Trophoblast cell (in vitro differentiated cells and primary cell): ENCODE results near the gene ATG2B.
A peak's percentile ranks its signal among the peaks of the same experiment; 100 is the strongest.
"Not testable (repeated sequence)": the region's sequence is repeated elsewhere in the genome, so short reads cannot be mapped to it uniquely, and the experiment has no call there.

Experiments used
- DNase-seq, 2 donors: peaks; one replicate each; pipeline ENCODE4 v3.0.0-alpha.2; 2016
- H2AFZ ChIP-seq: 2 replicates; pipeline ENCODE4 v1.6.1; 2013; ENCODE audit warnings: low read length, moderate library complexity, mild to moderate bottlenecking; ENCODE audit not compliant: insufficient read depth, poor library complexity
- H2AK5ac ChIP-seq: 2 replicates; pipeline ENCODE4 v1.6.1; 2013; ENCODE audit warnings: mild to moderate bottlenecking, low read length
- H2BK120ac ChIP-seq: 2 replicates; pipeline ENCODE4 v1.6.1; 2013; ENCODE audit warnings: low read length, mild to moderate bottlenecking, moderate library complexity; ENCODE audit not compliant: insufficient read depth, poor library complexity
- H2BK12ac ChIP-seq: 2 replicates; pipeline ENCODE4 v1.6.1; 2013; ENCODE audit warnings: mild to moderate bottlenecking, low read length, moderate library complexity
- H2BK5ac ChIP-seq: 2 replicates; pipeline ENCODE4 v1.6.1; 2013; ENCODE audit warnings: low read length, low read depth, moderate library complexity, mild to moderate bottlenecking; ENCODE audit not compliant: poor library complexity
- H3K14ac ChIP-seq: 2 replicates; pipeline ENCODE4 v1.6.1; 2013; ENCODE audit warnings: mild to moderate bottlenecking, low read length
- H3K18ac ChIP-seq: 2 replicates; pipeline ENCODE4 v1.6.1; 2013; ENCODE audit warnings: mild to moderate bottlenecking, low read length
- H3K23ac ChIP-seq: 2 replicates; pipeline ENCODE4 v1.6.1; 2013; ENCODE audit warnings: low read length
- H3K27ac ChIP-seq: 2 replicates; pipeline ENCODE4 v1.5.1; 2013; ENCODE audit warnings: low read depth, mild to moderate bottlenecking, inconsistent platforms, low read length, moderate library complexity
- H3K27me3 ChIP-seq: 2 replicates; pipeline ENCODE4 v1.6.1; 2013; ENCODE audit warnings: inconsistent platforms, mild to moderate bottlenecking, low read length, moderate library complexity; ENCODE audit not compliant: insufficient read depth
- H3K36me3 ChIP-seq, 2 experiments: 1 replicate in 1 of 2; 2 replicates in 1 of 2; pipeline ENCODE4 v1.6.1; 2013; ENCODE audit warnings: low read length in 2 of 2, mild to moderate bottlenecking in 2 of 2, moderate library complexity in 1 of 2; ENCODE audit not compliant: insufficient read depth in 2 of 2, control insufficient read depth in 1 of 2
- H3K4ac ChIP-seq: 2 replicates; pipeline ENCODE4 v1.6.1; 2013; ENCODE audit warnings: low read depth, mild to moderate bottlenecking, low read length, moderate library complexity
- H3K4me1 ChIP-seq, 2 experiments: 1 replicate in 1 of 2; 2 replicates in 1 of 2; pipeline ENCODE4 v1.6.1; 2013; ENCODE audit warnings: low read length in 2 of 2, mild to moderate bottlenecking in 2 of 2, moderate library complexity in 1 of 2; ENCODE audit not compliant: insufficient read depth in 2 of 2, control insufficient read depth in 1 of 2
- H3K4me2 ChIP-seq: 2 replicates; pipeline ENCODE4 v1.6.1; 2013; ENCODE audit warnings: inconsistent platforms, mild to moderate bottlenecking, low read length, moderate library complexity
- H3K4me3 ChIP-seq: 2 replicates; pipeline ENCODE4 v1.5.1; 2013; ENCODE audit warnings: mild to moderate bottlenecking, low read depth, low read length, inconsistent platforms
- H3K79me1 ChIP-seq: one replicate; pipeline ENCODE4 v1.6.1; 2013; ENCODE audit warnings: low read length
- H3K79me2 ChIP-seq: 2 replicates; pipeline ENCODE4 v1.6.1; 2013; ENCODE audit warnings: low read length, mild to moderate bottlenecking; ENCODE audit not compliant: control insufficient read depth, insufficient read depth, poor library complexity
- H3K9ac ChIP-seq: 2 replicates; pipeline ENCODE4 v1.6.1; 2013; ENCODE audit warnings: mild to moderate bottlenecking, low read length
- H3K9me3 ChIP-seq: 2 replicates; pipeline ENCODE4 v1.6.1; 2013; ENCODE audit warnings: low read depth, mild to moderate bottlenecking, control low read depth, inconsistent platforms, low read length; ENCODE audit not compliant: insufficient read depth
- H4K12ac ChIP-seq: 2 replicates; pipeline ENCODE4 v1.6.1; 2013; ENCODE audit warnings: low read depth, mild to moderate bottlenecking, low read length, moderate library complexity
- H4K8ac ChIP-seq: 2 replicates; pipeline ENCODE4 v1.6.1; 2013; ENCODE audit warnings: low read depth, mild to moderate bottlenecking, low read length, moderate library complexity
- H4K91ac ChIP-seq: one replicate; pipeline ENCODE4 v1.6.1; 2013; ENCODE audit warnings: low read depth, mild to moderate bottlenecking, low read length, moderate library complexity
- WGBS: extraction: QIAGEN DNeasy Blood & Tissue Kit; methylation state at CpG from one replicate; pipeline ENCODE4 v1.1.7; 2013; ENCODE audit warnings: missing lambda C conversion rate; ENCODE audit not compliant: insufficient read length, insufficient coverage; ENCODE audit errors: extremely low coverage; 5-methylcytosine and 5-hydroxymethylcytosine counted together

The ATG2B gene

DNA sequence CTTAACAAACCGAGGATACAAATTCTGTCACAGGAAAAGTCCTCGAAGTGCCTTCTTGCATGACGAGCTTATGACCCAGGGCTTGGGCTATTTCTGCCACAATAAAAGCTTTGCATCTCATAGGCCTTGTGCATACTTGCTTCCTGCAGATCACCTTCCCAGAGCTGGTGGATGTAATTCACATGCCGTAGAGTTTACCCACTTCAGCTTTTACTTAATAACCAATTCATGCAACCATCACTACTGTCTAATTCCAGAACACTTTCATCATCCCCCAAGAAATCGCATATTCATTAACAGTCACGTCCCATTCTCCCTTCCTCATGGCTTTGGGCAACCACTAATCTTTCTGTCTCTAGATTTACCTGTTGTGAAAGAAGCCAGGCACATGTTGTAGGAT is 116.1 kb downstream of the ATG2B start:
- no peak overlapping the region for H3K4me3 ChIP-seq
- no peak overlapping the region for H3K18ac ChIP-seq
- no peaks in the 10 kb centered on the region for H3K27me3 ChIP-seq
- H3K79me2 ChIP-seq, result peaks cover 1% of the 10 kb centered on the region
- no peak overlapping the region for H3K23ac ChIP-seq
- H3K9me3 ChIP-seq, result peaks cover 4% of the 10 kb centered on the region
- H2BK120ac ChIP-seq, result peak overlapping the region; percentile 37
- no peak overlapping the region for H2AK5ac ChIP-seq
- H4K12ac ChIP-seq, result no peak overlapping the region
- H3K9ac ChIP-seq, result no peak overlapping the region
- peaks cover 7 to 10% of the 10 kb centered on the region in 2 experiments for H3K36me3 ChIP-seq
- H3K14ac ChIP-seq, result peak overlapping the region; percentile 4
- H3K79me1 ChIP-seq, result peaks cover 23% of the 10 kb centered on the region
- H2BK12ac ChIP-seq, result peak overlapping the region; percentile 34
- DNase-seq, result peak in 1 of 2 donors; percentile 12
- H3K4ac ChIP-seq, result no peak overlapping the region
- H3K4me2 ChIP-seq, result no peak overlapping the region
- peaks cover 25% of the 10 kb centered on the region in 2 experiments for H3K4me1 ChIP-seq
- peak overlapping the region; percentile 24 for H4K8ac ChIP-seq
- no CpG with 5 or more reads among the region's 6 CpGs for WGBS
- H2BK5ac ChIP-seq, result peak overlapping the region; percentile 52
- H2AFZ ChIP-seq, result no peak overlapping the region
- H4K91ac ChIP-seq, result peak overlapping the region; percentile 73
- H3K27ac ChIP-seq, result peak overlapping the region; percentile 18

DNA sequence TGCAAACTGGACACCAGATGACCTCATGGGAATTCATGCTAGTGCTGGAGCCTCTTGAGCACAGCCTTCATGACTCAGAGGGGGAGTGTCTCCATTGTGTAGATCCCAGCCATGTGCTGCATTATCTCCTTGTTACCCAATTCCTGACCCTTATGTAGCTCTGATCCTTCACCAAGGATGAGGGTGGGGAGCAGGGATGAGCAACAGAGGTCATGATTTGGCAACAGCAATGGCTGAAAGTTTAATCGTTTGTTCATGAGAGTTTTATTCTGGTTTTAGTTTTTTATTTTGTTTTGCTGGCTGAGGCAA is 116.6 kb downstream of the ATG2B start:
- DNase-seq, result peak; percentile 71 to 89
- no peak overlapping the region for H4K12ac ChIP-seq
- H3K79me2 ChIP-seq, result no peaks in the 10 kb centered on the region
- no peak overlapping the region for H3K18ac ChIP-seq
- H3K27ac ChIP-seq, result peak overlapping the region; percentile 84
- no peak overlapping the region for H3K9ac ChIP-seq
- peaks cover 19% of the 10 kb centered on the region for H3K79me1 ChIP-seq
- H3K27me3 ChIP-seq, result no peaks in the 10 kb centered on the region
- H4K91ac ChIP-seq, result peak overlapping the region; percentile 73
- H3K9me3 ChIP-seq, result peaks cover 4% of the 10 kb centered on the region
- no peak overlapping the region for H2AFZ ChIP-seq
- H2AK5ac ChIP-seq, result no peak overlapping the region
- H3K4ac ChIP-seq, result no peak overlapping the region
- H3K36me3 ChIP-seq, result peaks cover 9 to 16% of the 10 kb centered on the region in 2 experiments
- H3K14ac ChIP-seq, result no peak overlapping the region
- peaks cover 23 to 25% of the 10 kb centered on the region in 2 experiments for H3K4me1 ChIP-seq
- H3K23ac ChIP-seq, result no peak overlapping the region
- no peak overlapping the region for H2BK12ac ChIP-seq
- H3K4me3 ChIP-seq, result no peak overlapping the region
- H4K8ac ChIP-seq, result no peak overlapping the region
- H2BK120ac ChIP-seq, result no peak overlapping the region
- H2BK5ac ChIP-seq, result peak overlapping the region; percentile 52
- H3K4me2 ChIP-seq, result no peak overlapping the region
- no CpG with 5 or more reads among the region's 1 CpG for WGBS

DNA sequence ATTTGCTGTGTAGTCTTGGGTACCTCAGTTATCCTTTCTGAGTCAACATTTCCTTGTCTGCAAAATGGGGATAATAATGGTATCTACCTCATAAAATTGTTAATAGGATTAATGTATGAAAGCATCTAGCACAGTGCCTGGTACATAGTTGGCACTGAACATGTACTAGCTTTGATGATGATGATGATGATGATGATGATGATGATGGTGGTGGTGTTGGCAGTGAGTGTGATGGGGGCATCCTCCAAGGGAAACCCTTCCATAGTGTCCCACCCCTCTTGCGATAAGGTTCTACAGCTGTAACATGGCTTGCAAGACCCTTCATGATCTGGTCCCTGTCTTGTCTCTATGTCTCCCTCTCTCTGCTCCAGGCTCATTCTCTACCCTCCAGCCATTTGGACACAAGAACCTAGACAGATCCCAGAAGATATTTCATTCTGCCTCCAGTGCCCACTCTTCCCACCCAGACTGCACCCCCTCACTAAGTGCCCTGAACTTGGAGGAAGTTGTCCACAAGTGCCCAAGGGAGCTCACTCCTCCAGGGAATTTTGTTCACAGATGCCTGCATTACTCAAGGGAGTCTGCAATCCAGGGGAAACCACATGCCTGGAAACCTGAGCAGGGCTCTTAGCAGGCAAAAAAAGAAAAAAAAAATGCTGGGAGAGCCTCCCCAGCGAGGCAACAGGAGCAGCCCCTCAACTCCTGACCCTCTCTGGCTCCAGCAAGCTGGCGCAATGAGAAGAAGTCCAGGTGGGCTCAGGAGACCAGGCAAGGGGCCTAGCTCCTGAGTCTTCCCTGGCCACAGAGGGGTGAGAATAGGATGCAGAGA is 117.2 kb downstream of the ATG2B start:
- H3K36me3 ChIP-seq, result peaks cover 15 to 22% of the 10 kb centered on the region in 2 experiments
- H2BK5ac ChIP-seq, result peak overlapping the region; percentile 5
- no peak overlapping the region for H2AK5ac ChIP-seq
- no peaks in the 10 kb centered on the region for H3K79me2 ChIP-seq
- no peak overlapping the region for H3K18ac ChIP-seq
- no peak overlapping the region for H3K14ac ChIP-seq
- H4K91ac ChIP-seq, result peak overlapping the region; percentile 20
- peaks cover 23 to 25% of the 10 kb centered on the region in 2 experiments for H3K4me1 ChIP-seq
- H2AFZ ChIP-seq, result no peak overlapping the region
- H3K27me3 ChIP-seq, result no peaks in the 10 kb centered on the region
- peak overlapping the region; percentile 84 for H3K27ac ChIP-seq
- no CpG with 5 or more reads among the region's 3 CpGs for WGBS
- peaks cover 5% of the 10 kb centered on the region for H3K9me3 ChIP-seq
- no peak overlapping the region for H3K4ac ChIP-seq
- DNase-seq, result peak in 1 of 2 donors; percentile 4
- H4K12ac ChIP-seq, result no peak overlapping the region
- no peak overlapping the region for H3K9ac ChIP-seq
- no peak overlapping the region for H3K4me3 ChIP-seq
- peak overlapping the region; percentile 2 for H2BK12ac ChIP-seq
- H3K4me2 ChIP-seq, result no peak overlapping the region
- H2BK120ac ChIP-seq, result peak overlapping the region; percentile 14
- H3K23ac ChIP-seq, result no peak overlapping the region
- peak overlapping the region; percentile 2 for H4K8ac ChIP-seq
- peaks cover 16% of the 10 kb centered on the region for H3K79me1 ChIP-seq

DNA sequence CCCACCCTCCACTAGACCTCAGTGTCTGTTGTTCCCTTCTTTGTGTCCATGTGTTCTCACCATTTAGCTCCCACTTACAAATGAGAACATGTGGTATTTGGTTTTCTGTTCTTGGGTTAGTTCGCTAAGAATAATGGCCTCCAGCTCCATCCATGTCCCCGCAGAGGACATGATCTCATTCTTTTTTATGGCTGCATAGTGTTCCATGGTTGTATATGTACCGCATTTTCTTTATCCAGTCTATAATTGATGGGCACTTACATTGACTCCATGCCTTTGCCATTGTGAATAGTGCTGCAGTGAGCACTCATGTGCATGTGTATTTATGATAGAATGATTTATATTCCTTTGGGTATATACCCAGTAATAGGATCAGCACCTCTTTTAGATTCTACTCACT is 118.1 kb downstream of the ATG2B start:
- not testable (repeated sequence) for DNase-seq, H2BK12ac ChIP-seq

More for the DNA sequence above, 118.1 kb downstream of the ATG2B start:
- Histone ChIP-seq H3K4me1 (peaks cover 23 to 25% of the 10 kb centered on the region in 2 experiments), H3K9me3 (peaks cover 12% of the 10 kb centered on the region), H3K79me1 (peaks cover 16% of the 10 kb centered on the region), H3K36me3 (peaks cover 23 to 30% of the 10 kb centered on the region in 2 experiments)
- not testable (repeated sequence) for H2BK120ac ChIP-seq, H2BK5ac ChIP-seq, H3K4me2 ChIP-seq, H3K9ac ChIP-seq, H3K23ac ChIP-seq, H3K18ac ChIP-seq, H2AK5ac ChIP-seq, H4K12ac ChIP-seq, H2AFZ ChIP-seq, H3K79me2 ChIP-seq, H3K4me3 ChIP-seq, H4K91ac ChIP-seq, H3K27me3 ChIP-seq, H3K14ac ChIP-seq, H4K8ac ChIP-seq, H3K4ac ChIP-seq, H3K27ac ChIP-seq
- WGBS, result no CpG with 5 or more reads among the region's 3 CpGs
